Mammary epithelial cell (primary cell): ENCODE measurements around the gene ACOT12.

Experiments used
- EZH2 ChIP-seq: IDR thresholded peaks from 2 replicates; pipeline ENCODE4 v1.6.1; 2012; ENCODE audit warnings: low read length, inconsistent platforms, borderline replicate concordance
- TF ChIP-seq, protein P1 (sequence below), 2 donors: IDR thresholded peaks in 1 of 2; conservative IDR thresholded peaks in 1 of 2; 2 replicates each; pipeline ENCODE4 v1.5.1; 2011 to 2012; ENCODE audit warnings: inconsistent platforms in 2 of 2, low read length in 2 of 2, mild to moderate bottlenecking in 2 of 2, control low read depth in 1 of 2, low read depth in 1 of 2; ENCODE audit not compliant: insufficient read depth in 1 of 2; ENCODE audit errors: extremely low read depth in 1 of 2

DNA sequence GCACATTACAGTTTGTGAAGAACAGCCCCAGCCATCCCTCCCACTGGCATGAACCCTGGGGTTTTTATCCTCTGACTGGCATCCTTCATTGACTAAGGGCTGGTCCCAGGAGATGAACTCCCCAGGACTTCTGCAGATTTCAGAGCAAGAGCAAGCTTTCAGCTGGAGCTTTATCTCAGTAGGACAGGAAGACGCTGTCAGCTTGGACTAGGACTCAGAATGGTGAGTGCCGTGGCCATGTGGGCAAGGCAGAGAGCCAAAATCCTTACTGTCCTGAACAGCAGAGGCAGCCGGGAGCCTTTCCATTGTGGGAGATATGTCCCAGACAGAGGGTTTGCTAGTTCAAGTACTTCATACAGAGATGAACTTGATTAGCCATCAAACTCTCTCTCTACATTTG lies 3.2 kb upstream of the ACOT12 start:
- TF ChIP-seq, protein P1, sequence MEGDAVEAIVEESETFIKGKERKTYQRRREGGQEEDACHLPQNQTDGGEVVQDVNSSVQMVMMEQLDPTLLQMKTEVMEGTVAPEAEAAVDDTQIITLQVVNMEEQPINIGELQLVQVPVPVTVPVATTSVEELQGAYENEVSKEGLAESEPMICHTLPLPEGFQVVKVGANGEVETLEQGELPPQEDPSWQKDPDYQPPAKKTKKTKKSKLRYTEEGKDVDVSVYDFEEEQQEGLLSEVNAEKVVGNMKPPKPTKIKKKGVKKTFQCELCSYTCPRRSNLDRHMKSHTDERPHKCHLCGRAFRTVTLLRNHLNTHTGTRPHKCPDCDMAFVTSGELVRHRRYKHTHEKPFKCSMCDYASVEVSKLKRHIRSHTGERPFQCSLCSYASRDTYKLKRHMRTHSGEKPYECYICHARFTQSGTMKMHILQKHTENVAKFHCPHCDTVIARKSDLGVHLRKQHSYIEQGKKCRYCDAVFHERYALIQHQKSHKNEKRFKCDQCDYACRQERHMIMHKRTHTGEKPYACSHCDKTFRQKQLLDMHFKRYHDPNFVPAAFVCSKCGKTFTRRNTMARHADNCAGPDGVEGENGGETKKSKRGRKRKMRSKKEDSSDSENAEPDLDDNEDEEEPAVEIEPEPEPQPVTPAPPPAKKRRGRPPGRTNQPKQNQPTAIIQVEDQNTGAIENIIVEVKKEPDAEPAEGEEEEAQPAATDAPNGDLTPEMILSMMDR (conservative IDR thresholded peaks at IDR 0.05 in 1 of 2, IDR thresholded peaks at IDR 0.05 in 1 of 2; ENCODE audit: extremely low read depth in 1 of 2, insufficient read depth in 1 of 2, low read depth in 1 of 2, low read length in 2 of 2), result no peak
- no peak for TF ChIP-seq EZH2
